ENCODE data around the gene SMO.
"Not testable (repeated sequence)": the region's sequence is repeated elsewhere in the genome, so short reads cannot be mapped to it uniquely, and the experiment has no call there.

The SMO gene

GRCh38 chr7:129245533-129245932 lies 57.1 kb downstream of the SMO start:
- no peak for DNase-seq

DNA sequence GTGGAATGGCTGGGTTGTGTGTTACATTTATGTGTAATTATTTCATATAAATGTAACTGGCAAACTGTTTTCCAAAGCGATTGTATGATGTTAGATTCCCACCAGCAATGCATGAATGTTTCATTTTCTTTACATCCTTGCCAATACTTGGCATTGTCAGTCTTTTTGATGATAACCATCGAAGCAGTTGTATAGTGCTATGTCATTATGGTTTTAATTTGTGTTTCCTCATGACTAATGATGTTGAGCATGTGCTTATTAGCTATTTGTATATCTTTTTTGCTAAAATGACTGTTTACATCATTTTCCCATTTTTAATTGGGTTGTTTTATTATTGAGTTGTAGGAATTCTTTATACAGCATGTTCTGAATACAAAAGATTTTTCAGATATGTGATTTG lies 58.7 kb downstream of the SMO start:
- no peak for DNase-seq

- no peak for DNase-seq
These were observed 63.7 kb downstream of the SMO start for GRCh38 chr7:129252128-129252527.

DNA sequence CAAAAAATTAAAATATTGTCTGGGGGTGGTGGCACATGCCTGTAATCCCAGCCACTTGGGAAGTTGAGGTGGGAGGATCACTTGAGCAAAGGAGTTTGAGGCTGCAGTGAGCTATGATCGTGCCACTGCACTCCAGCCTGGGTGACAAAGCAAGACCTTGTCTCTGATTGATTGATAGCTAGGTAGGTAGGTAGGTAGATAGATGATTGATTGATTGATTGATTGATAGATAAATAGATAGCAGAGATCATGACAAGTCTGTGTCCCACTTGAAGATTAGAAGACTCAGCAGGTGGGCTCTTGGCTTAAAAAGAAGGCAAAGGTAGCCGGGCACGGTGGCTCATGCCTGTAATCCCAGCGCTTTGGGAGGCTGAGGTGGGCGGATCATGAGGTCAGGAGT lies 64.2 kb downstream of the SMO start:
- not testable (repeated sequence) for DNase-seq

DNA sequence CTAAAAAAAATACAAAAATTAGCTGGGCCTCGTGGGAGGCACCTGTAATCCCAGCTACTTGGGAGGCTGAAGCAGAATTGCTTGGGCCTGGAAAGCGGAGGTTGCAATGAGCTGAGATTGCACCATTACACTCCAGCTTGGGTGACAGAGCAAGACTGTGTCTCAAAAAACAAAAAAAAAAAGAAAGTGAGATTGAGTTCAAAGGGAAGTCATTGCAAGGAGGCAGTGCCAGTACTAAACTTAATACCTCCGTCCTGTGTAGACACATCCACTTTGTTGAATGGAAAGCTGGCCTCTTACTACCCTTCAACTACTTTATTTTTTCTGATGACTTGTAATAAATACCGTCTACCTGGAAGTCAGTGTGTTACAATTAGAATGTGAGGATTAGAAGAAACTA lies 67.4 kb downstream of the SMO start:
- no peak for DNase-seq

DNA sequence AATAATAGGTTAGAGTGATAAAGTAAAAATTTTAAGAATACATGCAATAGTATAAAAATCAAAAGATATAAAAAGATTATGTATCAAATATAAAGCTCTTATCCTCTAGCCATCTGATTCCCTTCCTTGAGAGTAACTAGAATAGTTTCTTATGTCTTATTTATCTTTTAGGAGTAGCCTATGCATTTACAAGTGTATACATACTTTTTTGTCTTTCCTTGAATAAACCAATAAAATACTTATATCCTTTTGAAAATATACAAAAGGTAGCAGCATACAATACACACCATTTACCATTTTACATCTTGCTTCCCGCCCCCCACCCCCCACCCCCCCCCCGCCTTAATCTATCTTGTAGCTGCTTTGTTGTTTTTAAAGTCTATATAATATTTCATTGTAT lies 67.8 kb downstream of the SMO start:
- DNase-seq = no peak

DNA sequence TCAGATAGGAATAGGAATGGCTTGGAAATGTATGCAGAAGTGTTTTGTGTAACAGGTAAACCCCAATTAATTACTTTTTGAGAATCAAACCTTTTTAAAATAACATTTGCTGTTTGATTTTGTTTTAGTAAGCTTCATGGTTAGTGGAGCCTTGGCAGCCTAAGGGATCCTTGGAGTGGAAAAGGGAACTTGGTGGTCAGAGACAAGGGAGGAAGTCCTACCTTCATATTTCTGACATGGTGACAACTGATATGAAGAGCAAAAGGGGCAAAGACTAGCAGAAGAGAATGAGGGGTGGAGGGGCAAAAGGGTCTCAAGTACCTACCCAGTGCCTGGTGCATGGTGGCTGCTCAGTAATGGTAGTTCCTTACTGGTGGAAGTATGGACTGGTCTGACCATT lies 68.7 kb downstream of the SMO start:
- no peak for DNase-seq

GRCh38 chr7:129258649-129259389 lies 70.4 kb downstream of the SMO start:
- DNase-seq = no peak

- DNase-seq = no peak
These were observed 73.9 kb downstream of the SMO start for GRCh38 chr7:129262324-129262723.

Data from stimulated activated CD4-positive, alpha-beta T cell treated with anti-CD3 and anti-CD28 coated beads, Interleukin-15, amount 100 ng/mL, for 24 hours (primary cell).